ENCODE measurements around the gene ZNF296.

ZNF296 gene

GRCh38 chr19:45057444-45057843 is 18.8 kb downstream of the ZNF296 start:
- no peak for DNase-seq

GRCh38 chr19:45056831-45057230 is 19.4 kb downstream of the ZNF296 start:
- no peak for DNase-seq

GRCh38 chr19:45051929-45052579 is 24.2 kb downstream of the ZNF296 start:
- no peak for DNase-seq

- no peak for DNase-seq
These were observed 26.2 kb downstream of the ZNF296 start for GRCh38 chr19:45050036-45050435.

GRCh38 chr19:45049073-45049736 is 27.1 kb downstream of the ZNF296 start:
- DNase-seq, result no peak

GRCh38 chr19:45047188-45047797 is 29.0 kb downstream of the ZNF296 start:
- no peak for DNase-seq

GRCh38 chr19:45046355-45046754 is 29.9 kb downstream of the ZNF296 start:
- DNase-seq, result no peak

GRCh38 chr19:45045671-45046353 is 30.5 kb downstream of the ZNF296 start:
- DNase-seq, result no peak

- no peak for DNase-seq
These were observed 35.2 kb downstream of the ZNF296 start for GRCh38 chr19:45041125-45041524.

GRCh38 chr19:45040059-45040771 is 36.1 kb downstream of the ZNF296 start:
- DNase-seq, result no peak

GRCh38 chr19:45038931-45039893 is 37.1 kb downstream of the ZNF296 start, which contains the start of gene CLASRP:
Gene CLASRP (plus strand): TSS chr19:45039045. CDS start chr19:45040213, 1,168 bp downstream.
- DNase-seq, result peak; percentile 92

GRCh38 chr19:45037393-45038169 is 38.7 kb downstream of the ZNF296 start:
- no peak for DNase-seq

GRCh38 chr19:45035755-45036154 is 40.5 kb downstream of the ZNF296 start:
- DNase-seq, result no peak

- no peak for DNase-seq
These were observed 43.9 kb downstream of the ZNF296 start for GRCh38 chr19:45032421-45032820.

- no peak for DNase-seq
These were observed 45.5 kb downstream of the ZNF296 start for GRCh38 chr19:45030825-45031224.

GRCh38 chr19:45027371-45027770 is 48.9 kb downstream of the ZNF296 start:
- no peak for DNase-seq

- DNase-seq, result no peak
These were observed 51.0 kb downstream of the ZNF296 start for GRCh38 chr19:45025264-45025663.

- no peak for DNase-seq
These were observed 53.2 kb downstream of the ZNF296 start for GRCh38 chr19:45023048-45023447.

- no peak for DNase-seq
These were observed 54.3 kb downstream of the ZNF296 start for GRCh38 chr19:45021971-45022370.
